ENCODE data around the gene REC8. TPM values are rescaled to one million over a fixed set of nuclear protein-coding genes. Genes with fewer than 3 reads are reported as not detected.

The REC8 gene
- total RNA-seq, 1 experiment from 2014 or later = 7.6 TPM

DNA sequence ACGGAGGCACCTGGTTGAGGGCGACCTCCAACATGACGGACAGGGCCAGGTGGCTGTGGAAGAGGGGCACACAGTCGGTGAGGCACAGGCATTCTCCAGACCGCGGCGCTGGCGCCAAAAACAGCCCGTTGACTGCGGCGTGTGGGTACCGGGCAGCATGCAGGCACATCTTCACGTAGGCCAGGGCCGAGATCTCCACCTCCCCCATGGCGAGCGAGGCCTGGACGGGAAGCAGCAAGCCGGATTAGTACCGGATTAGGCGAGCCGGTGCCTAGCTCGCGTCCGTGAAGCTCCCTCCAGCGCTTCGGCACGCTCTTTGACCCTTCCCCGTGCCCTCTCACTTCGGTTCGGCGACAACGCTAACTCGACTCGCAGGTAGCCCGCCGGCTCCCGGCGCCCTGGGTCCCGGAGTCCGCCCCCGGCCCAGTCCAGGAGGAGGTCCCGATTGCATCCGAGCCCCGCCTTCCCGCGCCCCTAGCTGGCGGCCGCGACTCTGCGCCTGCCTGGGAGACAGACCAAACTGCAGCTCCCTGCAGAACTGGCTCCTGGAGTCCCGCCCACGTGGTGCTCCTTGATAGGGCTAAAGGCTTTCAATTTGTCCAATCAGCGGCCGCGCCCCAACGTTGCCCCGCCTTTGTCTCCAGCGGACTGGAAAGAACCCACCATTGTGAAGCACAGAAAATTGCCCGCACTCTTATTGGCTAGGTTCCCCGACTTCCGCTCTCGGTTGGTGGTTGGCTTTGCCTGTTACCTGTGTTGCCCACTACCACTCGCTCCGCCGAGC lies 30.6 kb upstream of the REC8 start, which contains the start of gene EMC9:
TSS of gene EMC9 (minus strand) at position 495 of the 784 bp plus-strand sequence. CDS start at position 208, 287 bp downstream.
- Histone ChIP-seq H4K20me1 (ENCODE audit: insufficient read depth) (no peaks in the 10 kb centered on the region), H3K79me2 (ENCODE audit: insufficient read depth, low read length) (peaks cover 62% of the 10 kb centered on the region), H3K9me2 (ENCODE audit: insufficient read depth) (no peaks in the 10 kb centered on the region), H3K36me3 (ENCODE audit: control insufficient read depth in 1 of 2, insufficient read depth in 2 of 2, low read length in 2 of 2) (peaks cover 23 to 28% of the 10 kb centered on the region in 2 experiments), H3K27ac (ENCODE audit: low read depth, low read length) (peak within 1 kb of the TSS; percentile 91), H3K9me3 (ENCODE audit: control insufficient read depth in 1 of 2, insufficient read depth in 1 of 2, low read depth in 1 of 2, low read length in 2 of 2) (no peaks in the 10 kb centered on the region), H3K27me3 (ENCODE audit: insufficient read depth, low read length) (no peaks in the 10 kb centered on the region), H3K4me1 (ENCODE audit: control insufficient read depth in 1 of 2, insufficient read depth in 2 of 2, low read length in 2 of 2) (peaks cover 26 to 50% of the 10 kb centered on the region in 2 experiments), H3K9ac (ENCODE audit: low read length) (peak within 1 kb of the TSS; percentile 80), H3K4me2 (ENCODE audit: low read length) (peak within 1 kb of the TSS; percentile 91), H3K4me3 (replicated peaks in 1 of 2; ENCODE audit: low read depth in 1 of 2, low read length in 2 of 2) (peak within 1 kb of the TSS; percentile 66 to 87), H2AFZ (ENCODE audit: low read depth, low read length, poor library complexity, severe bottlenecking) (no peak within 1 kb of the TSS)
- ChIA-PET RAD21 (ENCODE audit: low non-redundant PET in 1 of 2, low total read pairs in 2 of 2, uncharacterized antibody in 2 of 2, unreplicated experiment in 2 of 2) (interaction anchor here in 1 of 2 experiments (1.2 kb wide), 1 partner anchor 27 kb away, joined by 10 read pairs; the partner anchor contains the start of genes DCAF11 and NRL), POLR2A (interaction anchor here (0.7 to 2.9 kb wide), 9 partner anchors 10 to 54 kb away, joined by 3 to 36 read pairs (median 4); partner anchors contain the start of genes DCAF11, IPO4, IRF9 and NRL), CTCF (interaction anchor here (1.0 to 1.6 kb wide), 4 partner anchors 19 to 83 kb away, joined by 4 to 11 read pairs (median 8); partner anchors contain the start of genes DCAF11, IRF9 and NRL)
- TF ChIP-seq CTCF (IDR thresholded peaks at IDR 0.05 in 2 of 3, conservative IDR thresholded peaks at IDR 0.05 in 1 of 3; ENCODE audit: borderline replicate concordance in 1 of 3, insufficient read depth in 1 of 3, low read depth in 2 of 3, low read length in 2 of 3) (peak in 1 of 3 experiments; percentile 62; a peak in 3 of 6 replicates), TCF7L2 (IDR thresholded peaks at IDR 0.05; ENCODE audit: borderline replicate concordance, extremely low read depth, insufficient read depth, insufficient read length) (no peak), ZNF274 (IDR thresholded peaks at IDR 0.05; ENCODE audit: low read depth, low read length) (no peak), ZFX (IDR thresholded peaks at IDR 0.05) (peak; percentile 93), RAD21 (IDR thresholded peaks at IDR 0.05; ENCODE audit: low read depth) (no peak), SRF (IDR thresholded peaks at IDR 0.05; ENCODE audit: low read depth) (no peak), JUND (IDR thresholded peaks at IDR 0.05) (no peak), YY1 (IDR thresholded peaks at IDR 0.05; ENCODE audit: extremely low read depth, insufficient replicate concordance, low read depth, low read length) (peak; percentile 13), POLR2AphosphoS5 (IDR thresholded peaks at IDR 0.05; ENCODE audit: low read depth, low read length) (peak; percentile 92), POLR2A (IDR thresholded peaks at IDR 0.05; ENCODE audit: borderline replicate concordance, extremely low read depth, insufficient read depth, insufficient read length) (peak; percentile 96), SP1 (IDR thresholded peaks at IDR 0.05; ENCODE audit: low read depth) (no peak), ATF3 (IDR thresholded peaks at IDR 0.05) (no peak), CEBPB (IDR thresholded peaks at IDR 0.05; ENCODE audit: low read depth) (no peak)
- TF ChIP-seq, protein P1, sequence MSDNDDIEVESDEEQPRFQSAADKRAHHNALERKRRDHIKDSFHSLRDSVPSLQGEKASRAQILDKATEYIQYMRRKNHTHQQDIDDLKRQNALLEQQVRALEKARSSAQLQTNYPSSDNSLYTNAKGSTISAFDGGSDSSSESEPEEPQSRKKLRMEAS (IDR thresholded peaks at IDR 0.05) = no peak
- TF ChIP-seq, protein P2, sequence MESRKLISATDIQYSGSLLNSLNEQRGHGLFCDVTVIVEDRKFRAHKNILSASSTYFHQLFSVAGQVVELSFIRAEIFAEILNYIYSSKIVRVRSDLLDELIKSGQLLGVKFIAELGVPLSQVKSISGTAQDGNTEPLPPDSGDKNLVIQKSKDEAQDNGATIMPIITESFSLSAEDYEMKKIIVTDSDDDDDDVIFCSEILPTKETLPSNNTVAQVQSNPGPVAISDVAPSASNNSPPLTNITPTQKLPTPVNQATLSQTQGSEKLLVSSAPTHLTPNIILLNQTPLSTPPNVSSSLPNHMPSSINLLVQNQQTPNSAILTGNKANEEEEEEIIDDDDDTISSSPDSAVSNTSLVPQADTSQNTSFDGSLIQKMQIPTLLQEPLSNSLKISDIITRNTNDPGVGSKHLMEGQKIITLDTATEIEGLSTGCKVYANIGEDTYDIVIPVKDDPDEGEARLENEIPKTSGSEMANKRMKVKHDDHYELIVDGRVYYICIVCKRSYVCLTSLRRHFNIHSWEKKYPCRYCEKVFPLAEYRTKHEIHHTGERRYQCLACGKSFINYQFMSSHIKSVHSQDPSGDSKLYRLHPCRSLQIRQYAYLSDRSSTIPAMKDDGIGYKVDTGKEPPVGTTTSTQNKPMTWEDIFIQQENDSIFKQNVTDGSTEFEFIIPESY (IDR thresholded peaks at IDR 0.05; ENCODE audit: extremely low read depth, insufficient replicate concordance, low read length) = no peak
- BruUV-seq (replicated peaks) = TSS peak; percentile 48
- ATAC-seq (peak; percentile 88), DNase-seq (ENCODE audit: low read depth, low spot score) (peak; percentile 99)
- intact Hi-C loops (cut with micrococcal nuclease) = no loop called here

Measured in HCT116 (cell line).